Brain microvascular endothelial cell (primary cell): ENCODE data around the gene IMMP2L.

Experiments
- DNase-seq: peaks from one replicate; pipeline ENCODE4 v3.0.0-alpha.2; 2020
- H3K27ac ChIP-seq: fragments of 250-450 bp; sonication (Bioruptor Pico); 2 replicates; pipeline ENCODE4 v1.5.1; 2020; ENCODE audit warnings: mild to moderate bottlenecking, moderate library complexity
- H3K27me3 ChIP-seq: fragments of 250-450 bp; sonication (Bioruptor Pico); replicated peaks from 2 replicates; pipeline ENCODE4 v1.5.1; 2020; ENCODE audit warnings: mild to moderate bottlenecking
- H3K36me3 ChIP-seq: fragments of 250-450 bp; sonication (Bioruptor Pico); replicated peaks from 2 replicates; pipeline ENCODE4 v1.5.1; 2020; ENCODE audit warnings: mild to moderate bottlenecking
- H3K4me3 ChIP-seq: 2 replicates; pipeline ENCODE4 v1.5.1; 2011; ENCODE audit warnings: low read depth, mild to moderate bottlenecking, control low read depth, low read length, moderate library complexity
- CTCF ChIP-seq: IDR thresholded peaks from 2 replicates; pipeline ENCODE4 v1.5.1; 2011; ENCODE audit warnings: low read depth, mild to moderate bottlenecking, moderate library complexity, low read length, control low read depth, inconsistent platforms; ENCODE audit errors: missing control alignments
- in situ Hi-C: cut with HindIII; loops from 2 replicates; pipeline ENCODE4 v1.10.0; 2017; ENCODE audit warnings: low sequenced_read_pairs, low pct_ligation_motif_present

Gene IMMP2L

GRCh38 chr7:111226800-111227199, 335.5 kb downstream of the IMMP2L start:
- TF ChIP-seq CTCF = no peak
- Histone ChIP-seq H3K27ac (no peak overlapping the region), H3K36me3 (no peaks in the 10 kb centered on the region), H3K27me3 (no peaks in the 10 kb centered on the region), H3K4me3 (no peak overlapping the region)
- no peak for DNase-seq
- in situ Hi-C loops = no loop called here

- DNase-seq = no peak
- in situ Hi-C loops = no loop called here
- no peak for TF ChIP-seq CTCF
- Histone ChIP-seq H3K4me3 (no peak overlapping the region), H3K27me3 (no peaks in the 10 kb centered on the region), H3K36me3 (no peaks in the 10 kb centered on the region), H3K27ac (no peak overlapping the region)
Measured at GRCh38 chr7:111224354-111225231, 337.7 kb downstream of the IMMP2L start.

DNA sequence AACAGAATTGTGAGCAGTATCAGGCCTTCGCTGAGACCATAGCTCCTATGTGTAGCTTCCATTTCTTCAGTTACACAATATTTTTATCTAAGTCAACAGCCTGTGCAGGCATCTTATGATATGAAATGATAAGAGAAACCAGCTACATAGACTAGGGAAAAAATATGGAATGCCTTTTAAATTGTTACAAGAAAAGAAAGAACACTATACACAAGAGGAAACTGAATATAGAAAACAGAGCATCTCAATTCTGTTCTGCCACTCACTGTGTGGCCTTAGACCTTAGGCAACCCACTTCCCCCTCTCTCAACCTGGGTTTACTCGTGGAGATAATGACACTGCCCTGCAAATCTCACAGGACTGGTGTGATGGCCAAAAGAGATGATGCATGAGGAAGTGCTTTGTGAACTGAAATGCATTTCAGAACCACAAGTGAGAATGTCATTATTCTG, 338.5 kb downstream of the IMMP2L start:
- H3K27me3 ChIP-seq = no peaks in the 10 kb centered on the region
- no peak overlapping the region for H3K27ac ChIP-seq
- H3K36me3 ChIP-seq = no peaks in the 10 kb centered on the region
- TF ChIP-seq CTCF = no peak
- no peak for DNase-seq
- no peak overlapping the region for H3K4me3 ChIP-seq
- in situ Hi-C loops = no loop called here

- Histone ChIP-seq H3K36me3 (no peaks in the 10 kb centered on the region), H3K27ac (no peak overlapping the region), H3K27me3 (no peaks in the 10 kb centered on the region), H3K4me3 (no peak overlapping the region)
- no peak for DNase-seq
- TF ChIP-seq CTCF = no peak
- in situ Hi-C loops = no loop called here
Measured at GRCh38 chr7:111215550-111215949, 346.7 kb downstream of the IMMP2L start.

DNA sequence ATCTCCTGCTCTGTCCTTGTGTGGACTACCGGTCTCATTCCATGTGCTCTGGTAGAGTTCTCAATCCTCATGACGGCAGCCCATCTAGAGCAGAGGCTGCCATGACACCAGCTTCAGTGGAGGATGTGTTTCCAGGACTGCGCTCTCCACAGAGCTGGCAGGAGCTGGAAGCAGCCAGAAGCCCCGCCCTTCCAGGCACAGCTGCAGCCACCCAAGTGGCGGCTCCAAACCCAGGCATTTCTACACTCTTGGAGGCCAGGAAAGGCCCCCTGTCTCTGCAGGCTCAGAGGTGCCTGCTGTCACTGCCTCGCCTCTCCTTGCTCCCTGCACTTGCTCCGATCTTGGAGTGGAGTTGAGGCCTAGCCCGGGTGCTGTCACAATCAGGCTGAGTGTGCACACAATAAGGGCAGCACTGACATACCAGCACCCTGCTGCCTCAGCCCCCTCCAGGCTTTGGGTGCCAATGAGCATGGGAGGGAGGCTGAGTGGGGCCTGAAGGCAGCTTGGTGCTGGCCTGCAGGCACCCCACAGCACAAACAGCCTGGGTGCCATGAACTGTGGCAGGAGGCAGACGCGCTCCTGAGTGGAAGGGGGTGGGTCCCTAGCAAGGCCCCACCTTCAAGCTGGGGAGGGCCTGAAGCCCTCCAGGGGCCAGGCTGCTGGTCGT, 349.3 kb downstream of the IMMP2L start:
- Histone ChIP-seq H3K27me3 (no peaks in the 10 kb centered on the region), H3K4me3 (no peak overlapping the region), H3K36me3 (no peaks in the 10 kb centered on the region), H3K27ac (no peak overlapping the region)
- no peak for DNase-seq
- in situ Hi-C loops = no loop called here
- TF ChIP-seq CTCF = no peak
